ENCODE results near the gene ADGRL3.

DNA sequence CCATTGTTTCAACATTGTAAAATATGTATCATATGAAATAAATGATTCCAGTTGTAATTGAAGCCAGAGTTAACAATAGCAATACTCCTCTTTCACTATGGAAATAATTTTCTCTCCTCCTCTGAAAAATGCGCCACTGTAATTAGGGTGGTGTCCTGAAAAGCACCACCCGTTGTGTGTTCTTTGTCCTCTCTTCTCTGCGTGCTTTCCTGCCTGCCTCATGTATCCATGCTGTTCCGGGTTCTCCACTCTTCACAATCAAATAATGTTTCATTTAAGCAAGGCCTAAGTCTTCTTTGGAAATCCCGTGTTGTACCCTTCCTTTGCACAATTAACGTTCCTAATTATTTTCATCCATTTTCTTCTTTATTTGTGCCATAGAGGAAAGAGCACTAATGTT, 293.3 kb downstream of the ADGRL3 start:
- no peak for TF ChIP-seq EP300 (IDR thresholded peaks at IDR 0.05)
- TF ChIP-seq, protein P1, sequence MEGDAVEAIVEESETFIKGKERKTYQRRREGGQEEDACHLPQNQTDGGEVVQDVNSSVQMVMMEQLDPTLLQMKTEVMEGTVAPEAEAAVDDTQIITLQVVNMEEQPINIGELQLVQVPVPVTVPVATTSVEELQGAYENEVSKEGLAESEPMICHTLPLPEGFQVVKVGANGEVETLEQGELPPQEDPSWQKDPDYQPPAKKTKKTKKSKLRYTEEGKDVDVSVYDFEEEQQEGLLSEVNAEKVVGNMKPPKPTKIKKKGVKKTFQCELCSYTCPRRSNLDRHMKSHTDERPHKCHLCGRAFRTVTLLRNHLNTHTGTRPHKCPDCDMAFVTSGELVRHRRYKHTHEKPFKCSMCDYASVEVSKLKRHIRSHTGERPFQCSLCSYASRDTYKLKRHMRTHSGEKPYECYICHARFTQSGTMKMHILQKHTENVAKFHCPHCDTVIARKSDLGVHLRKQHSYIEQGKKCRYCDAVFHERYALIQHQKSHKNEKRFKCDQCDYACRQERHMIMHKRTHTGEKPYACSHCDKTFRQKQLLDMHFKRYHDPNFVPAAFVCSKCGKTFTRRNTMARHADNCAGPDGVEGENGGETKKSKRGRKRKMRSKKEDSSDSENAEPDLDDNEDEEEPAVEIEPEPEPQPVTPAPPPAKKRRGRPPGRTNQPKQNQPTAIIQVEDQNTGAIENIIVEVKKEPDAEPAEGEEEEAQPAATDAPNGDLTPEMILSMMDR (IDR thresholded peaks at IDR 0.05) = no peak
- no peak for TF ChIP-seq POLR2A (IDR thresholded peaks at IDR 0.05)
- no peak for TF ChIP-seq POLR2AphosphoS5 (IDR thresholded peaks at IDR 0.05)
